Right lobe of liver (tissue), 4 donors: ENCODE data around the gene SPAAR.

Experiments used
- CTCF ChIP-seq, 4 donors: fragments of 200-600 bp in 3 of 4; fragments of 450-650 bp in 1 of 4; IDR thresholded peaks; one replicate each; pipeline versions ENCODE4 v1.5.1 to v1.8.0; 2016 to 2022; ENCODE audit warnings: antibody characterized with exemption in 4 of 4, mild to moderate bottlenecking in 2 of 4
- POLR2A ChIP-seq: fragments of 450-650 bp; IDR thresholded peaks from one replicate; pipeline ENCODE4 v1.6.1; 2017; ENCODE audit warnings: antibody characterized with exemption, mild to moderate bottlenecking
- donor health status: DM: no; HTN: no; CAD: no.
- donor health status: DM: no; HTN: no; CAD: no.
- donor health status: DM: no; HTN: yes; CAD: no.

GRCh38 chr9:35892051-35892450 is 17.2 kb upstream of the SPAAR start:
- no peak for TF ChIP-seq POLR2A
- no peak for TF ChIP-seq CTCF (IDR thresholded peaks at IDR 0.05)
